ENCODE data around the gene TERT.
"Not testable (repeated sequence)": the region's sequence is repeated elsewhere in the genome, so short reads cannot be mapped to it uniquely, and the experiment has no call there.

Gene TERT

DNA sequence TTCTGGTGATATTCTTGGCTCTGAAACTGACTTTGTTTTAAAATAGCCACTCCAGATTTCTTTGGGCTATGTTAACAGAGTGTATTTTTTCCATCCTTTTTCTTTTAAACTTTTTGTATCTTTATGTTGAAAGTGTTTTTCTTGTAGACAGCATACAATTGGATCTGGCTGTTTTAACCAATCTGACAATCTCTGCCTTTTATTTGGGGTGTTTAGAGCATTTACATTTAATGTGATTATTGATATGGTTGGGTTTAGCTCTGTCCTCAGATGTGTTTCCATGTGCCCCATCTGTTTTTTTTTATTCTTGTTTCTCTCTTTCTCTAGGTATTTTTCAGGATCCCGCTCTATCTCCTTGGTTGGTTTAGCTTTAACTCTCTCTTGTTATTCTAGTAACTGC, 59.0 kb downstream of the TERT start:
- Histone ChIP-seq H3K4me3 (ENCODE audit: low read depth in 1 of 2, low read length in 2 of 2) (no peak overlapping the region), H3K36me3 (ENCODE audit: insufficient read depth, low read length) (no peaks in the 10 kb centered on the region), H3K9me3 (ENCODE audit: low read length) (no peaks in the 10 kb centered on the region), H3K9ac (ENCODE audit: low read length) (no peak overlapping the region), H3K27ac (ENCODE audit: low read depth, low read length) (no peak overlapping the region), H3K27me3 (ENCODE audit: control insufficient read depth in 1 of 2, insufficient read depth in 2 of 2, low read length in 2 of 2) (peaks cover 0 to 7% of the 10 kb centered on the region in 2 donors), H3K4me1 (ENCODE audit: insufficient read depth, low read length) (no peaks in the 10 kb centered on the region)

DNA sequence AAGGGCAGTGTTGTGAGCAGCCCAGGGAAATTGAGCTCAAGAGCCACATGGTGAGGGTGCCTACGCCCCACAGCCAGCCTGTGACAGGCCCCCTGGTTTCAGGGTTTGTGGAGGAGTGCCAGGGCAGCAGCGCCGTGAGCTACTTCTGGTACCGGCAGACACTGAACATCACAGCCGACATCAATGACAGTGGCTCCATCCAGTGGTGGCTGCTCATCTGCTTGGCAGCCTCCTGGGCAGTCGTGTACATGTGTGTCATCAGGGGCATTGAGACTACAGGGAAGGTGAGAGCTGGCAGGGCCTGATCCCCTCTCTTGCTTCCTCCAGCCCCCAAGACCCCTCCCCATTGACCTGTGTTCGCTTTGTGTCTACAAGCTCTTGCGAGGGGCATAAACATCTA, 59.5 kb downstream of the TERT start:
- no peak overlapping the region for H3K4me3 ChIP-seq (ENCODE audit: low read depth in 1 of 2, low read length in 2 of 2)
- H3K9me3 ChIP-seq (ENCODE audit: low read length): no peaks in the 10 kb centered on the region
- H3K27ac ChIP-seq (ENCODE audit: low read depth, low read length): no peak overlapping the region
- H3K9ac ChIP-seq (ENCODE audit: low read length): no peak overlapping the region
- no peaks in the 10 kb centered on the region for H3K36me3 ChIP-seq (ENCODE audit: insufficient read depth, low read length)
- H3K4me1 ChIP-seq (ENCODE audit: insufficient read depth, low read length): no peaks in the 10 kb centered on the region
- H3K27me3 ChIP-seq (ENCODE audit: control insufficient read depth in 1 of 2, insufficient read depth in 2 of 2, low read length in 2 of 2): peaks cover 0 to 7% of the 10 kb centered on the region in 2 donors

DNA sequence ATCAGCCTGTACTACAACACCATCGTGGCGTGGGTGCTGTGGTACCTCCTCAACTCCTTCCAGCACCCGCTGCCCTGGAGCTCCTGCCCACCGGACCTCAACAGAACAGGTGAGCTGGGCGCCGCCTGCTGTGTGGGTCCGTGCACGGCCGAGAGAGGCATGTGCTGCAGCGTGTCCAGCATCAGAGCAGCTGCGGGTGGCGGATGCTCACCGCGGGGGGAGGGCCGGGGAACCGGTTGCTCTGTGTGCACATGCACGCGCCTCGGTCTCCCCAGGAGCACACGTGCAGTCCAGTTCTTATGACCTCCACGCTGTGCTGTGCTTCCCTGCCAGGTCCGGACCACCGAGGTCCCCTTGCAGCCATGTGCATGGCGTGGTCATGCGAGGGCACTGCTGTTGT, 62.1 kb downstream of the TERT start:
- no peak overlapping the region for H3K27ac ChIP-seq (ENCODE audit: low read depth, low read length)
- H3K4me3 ChIP-seq (ENCODE audit: low read depth in 1 of 2, low read length in 2 of 2): no peak overlapping the region
- peaks cover 0 to 24% of the 10 kb centered on the region in 2 donors for H3K27me3 ChIP-seq (ENCODE audit: control insufficient read depth in 1 of 2, insufficient read depth in 2 of 2, low read length in 2 of 2)
- H3K4me1 ChIP-seq (ENCODE audit: insufficient read depth, low read length): no peaks in the 10 kb centered on the region
- H3K36me3 ChIP-seq (ENCODE audit: insufficient read depth, low read length): no peaks in the 10 kb centered on the region
- no peak overlapping the region for H3K9ac ChIP-seq (ENCODE audit: low read length)
- no peaks in the 10 kb centered on the region for H3K9me3 ChIP-seq (ENCODE audit: low read length)

DNA sequence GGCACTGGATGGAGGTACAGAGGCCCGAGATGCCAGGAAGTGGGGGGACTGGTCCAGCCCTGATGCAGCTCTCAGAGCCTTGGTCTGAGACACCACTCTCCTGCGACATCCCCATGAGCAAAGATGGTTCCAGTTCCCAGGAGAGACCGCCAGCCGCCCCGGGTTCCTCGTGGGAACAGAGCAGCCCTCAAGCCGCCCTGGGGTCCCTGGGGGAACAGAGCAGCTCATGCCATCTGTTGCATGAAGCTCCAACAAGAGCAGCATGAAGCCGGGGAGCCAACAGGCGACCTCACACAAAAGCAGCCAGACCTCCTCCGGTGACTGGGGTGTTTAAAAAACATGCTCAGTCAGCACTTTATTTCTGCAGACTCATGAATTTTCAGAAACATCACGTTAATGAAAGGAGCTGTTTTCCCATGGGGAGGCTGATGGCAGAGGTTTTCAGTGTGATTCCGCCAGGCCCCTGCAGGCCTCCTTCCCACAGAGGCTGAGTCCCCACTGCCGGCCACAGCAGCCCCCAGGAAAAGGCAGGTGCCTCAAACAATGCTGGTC, 63.4 kb downstream of the TERT start:
- H3K27ac ChIP-seq (ENCODE audit: low read depth, low read length): no peak overlapping the region
- H3K9me3 ChIP-seq (ENCODE audit: low read length): no peaks in the 10 kb centered on the region
- no peak overlapping the region for H3K4me3 ChIP-seq (ENCODE audit: low read depth in 1 of 2, low read length in 2 of 2)
- H3K36me3 ChIP-seq (ENCODE audit: insufficient read depth, low read length): no peaks in the 10 kb centered on the region
- H3K4me1 ChIP-seq (ENCODE audit: insufficient read depth, low read length): no peaks in the 10 kb centered on the region
- no peak overlapping the region for H3K9ac ChIP-seq (ENCODE audit: low read length)
- peaks cover 0 to 26% of the 10 kb centered on the region in 2 donors for H3K27me3 ChIP-seq (ENCODE audit: control insufficient read depth in 1 of 2, insufficient read depth in 2 of 2, low read length in 2 of 2)

DNA sequence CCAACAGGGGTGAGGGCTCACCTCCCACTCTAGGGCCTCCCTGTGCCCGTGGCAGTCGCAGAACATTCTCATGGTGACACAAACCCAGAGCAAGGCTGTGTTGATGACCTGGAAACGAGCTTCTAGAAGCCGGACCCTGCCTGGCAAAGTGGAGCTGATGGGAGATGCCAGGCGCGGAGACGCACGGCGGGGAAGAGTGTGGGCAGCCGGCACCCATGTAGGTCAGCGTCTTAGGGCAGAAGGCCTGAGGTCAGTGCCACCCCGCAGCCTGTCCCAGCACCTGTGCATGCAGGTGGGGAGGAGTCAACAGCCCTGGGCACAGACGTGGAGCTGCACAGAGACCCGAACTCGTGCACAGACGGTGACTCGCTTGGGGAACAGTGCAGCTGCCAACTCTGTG, 64.3 kb downstream of the TERT start:
- H3K27ac ChIP-seq (ENCODE audit: low read depth, low read length): no peak overlapping the region
- H3K36me3 ChIP-seq (ENCODE audit: insufficient read depth, low read length): no peaks in the 10 kb centered on the region

DNA sequence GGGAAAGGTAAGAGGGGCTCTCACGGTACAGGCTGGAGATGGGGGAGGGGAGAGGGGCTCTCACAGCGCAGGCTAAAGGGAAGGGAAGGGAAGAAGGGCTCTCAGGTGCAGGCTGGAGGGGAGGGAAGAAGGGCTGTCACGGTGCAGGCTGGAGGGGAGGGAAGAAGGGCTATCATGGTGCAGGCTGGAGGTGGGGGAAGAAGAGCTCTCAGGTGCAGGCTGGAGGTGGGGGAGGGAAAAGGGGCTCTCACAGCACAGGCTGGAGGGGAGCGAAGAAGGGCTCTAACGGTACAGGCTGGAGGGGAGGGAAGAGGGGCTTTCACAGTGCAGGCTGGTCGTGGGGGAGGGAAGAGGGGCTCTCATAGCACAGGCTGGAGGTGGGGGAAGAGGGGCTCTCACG, 65.0 kb downstream of the TERT start:
- Histone ChIP-seq H3K27ac (ENCODE audit: low read depth, low read length) (no peak overlapping the region), H3K9ac (ENCODE audit: low read length) (no peak overlapping the region), H3K36me3 (ENCODE audit: insufficient read depth, low read length) (no peaks in the 10 kb centered on the region), H3K27me3 (ENCODE audit: control insufficient read depth in 1 of 2, insufficient read depth in 2 of 2, low read length in 2 of 2) (peaks cover 0 to 28% of the 10 kb centered on the region in 2 donors), H3K4me1 (ENCODE audit: insufficient read depth, low read length) (no peaks in the 10 kb centered on the region), H3K4me3 (ENCODE audit: low read depth in 1 of 2, low read length in 2 of 2) (no peak overlapping the region), H3K9me3 (ENCODE audit: low read length) (no peaks in the 10 kb centered on the region)

More for the DNA sequence above, 64.3 kb downstream of the TERT start:
- no peaks in the 10 kb centered on the region for H3K4me1 ChIP-seq (ENCODE audit: insufficient read depth, low read length)
- H3K4me3 ChIP-seq (ENCODE audit: low read depth in 1 of 2, low read length in 2 of 2): no peak overlapping the region
- no peak overlapping the region for H3K9ac ChIP-seq (ENCODE audit: low read length)
- H3K9me3 ChIP-seq (ENCODE audit: low read length): no peaks in the 10 kb centered on the region
- H3K27me3 ChIP-seq (ENCODE audit: control insufficient read depth in 1 of 2, insufficient read depth in 2 of 2, low read length in 2 of 2): peaks cover 0 to 28% of the 10 kb centered on the region in 2 donors

DNA sequence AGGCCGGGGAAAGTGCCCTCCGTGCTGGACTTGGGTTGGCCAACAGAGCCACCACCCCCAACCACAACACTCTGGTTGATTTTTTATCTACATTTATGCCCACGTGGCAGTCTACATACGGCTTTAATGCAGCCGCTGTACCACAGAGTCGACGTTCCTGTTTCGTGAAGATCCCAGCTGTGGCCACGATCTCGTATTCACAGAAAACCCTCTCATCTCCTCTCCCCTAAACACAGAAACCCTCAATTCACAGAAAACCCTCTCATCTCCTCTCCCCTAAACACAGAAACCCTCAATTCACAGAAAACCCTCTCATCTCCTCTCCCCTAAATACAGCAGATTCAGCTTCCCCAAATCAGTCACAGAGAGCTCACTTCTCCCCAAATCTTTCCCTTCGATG, 65.8 kb downstream of the TERT start:
- peaks cover 0 to 28% of the 10 kb centered on the region in 2 donors for H3K27me3 ChIP-seq (ENCODE audit: control insufficient read depth in 1 of 2, insufficient read depth in 2 of 2, low read length in 2 of 2)
- H3K27ac ChIP-seq (ENCODE audit: low read depth, low read length); H3K4me3 ChIP-seq (ENCODE audit: low read depth in 1 of 2, low read length in 2 of 2); H3K4me1 ChIP-seq (ENCODE audit: insufficient read depth, low read length); H3K9me3 ChIP-seq (ENCODE audit: low read length); H3K9ac ChIP-seq (ENCODE audit: low read length); H3K36me3 ChIP-seq (ENCODE audit: insufficient read depth, low read length): not testable (repeated sequence)

DNA sequence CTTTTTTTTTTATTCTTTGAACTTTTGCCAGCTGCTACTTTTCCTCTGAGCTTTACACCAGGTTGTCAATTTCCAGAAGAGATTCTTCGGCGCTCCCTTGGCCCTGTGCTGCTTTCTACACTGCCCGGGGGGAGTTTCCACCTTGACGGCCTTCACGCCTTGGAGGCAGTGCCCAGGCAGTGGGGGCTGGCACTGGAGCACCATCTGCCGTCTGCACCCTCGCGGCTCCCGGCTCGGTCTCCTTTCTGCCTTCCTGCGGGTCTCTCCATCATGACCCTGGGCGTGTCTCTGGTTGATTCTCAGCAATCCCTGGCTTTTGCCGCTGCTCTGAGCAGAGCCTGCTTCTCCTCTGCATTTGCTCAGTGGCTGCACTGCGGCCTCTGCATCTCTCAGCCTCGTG, 66.7 kb downstream of the TERT start:
- Histone ChIP-seq H3K4me3 (ENCODE audit: low read depth in 1 of 2, low read length in 2 of 2) (no peak overlapping the region), H3K27ac (ENCODE audit: low read depth, low read length) (no peak overlapping the region), H3K27me3 (ENCODE audit: control insufficient read depth in 1 of 2, insufficient read depth in 2 of 2, low read length in 2 of 2) (peaks cover 0 to 28% of the 10 kb centered on the region in 2 donors), H3K36me3 (ENCODE audit: insufficient read depth, low read length) (no peaks in the 10 kb centered on the region), H3K9me3 (ENCODE audit: low read length) (no peaks in the 10 kb centered on the region), H3K4me1 (ENCODE audit: insufficient read depth, low read length) (no peaks in the 10 kb centered on the region), H3K9ac (ENCODE audit: low read length) (no peak overlapping the region)

DNA sequence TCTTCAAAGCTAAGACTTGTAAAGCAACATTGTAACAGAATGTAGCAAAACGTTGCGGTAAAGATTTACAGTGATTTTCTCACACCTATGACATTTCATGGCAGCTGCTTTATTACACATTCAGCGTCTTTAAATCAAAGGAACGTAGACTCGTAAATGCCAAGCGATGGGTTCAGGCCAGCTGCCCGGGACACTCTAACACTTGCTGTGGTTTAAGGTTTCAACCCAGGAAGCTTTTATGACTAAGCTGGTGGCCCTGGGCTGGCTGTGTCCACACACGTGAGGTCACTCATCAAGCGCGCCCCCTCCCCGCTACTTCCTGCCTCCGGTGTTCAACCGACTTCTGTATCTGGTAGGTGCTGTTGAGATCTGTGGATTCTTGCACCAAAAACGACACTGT, 67.2 kb downstream of the TERT start:
- peaks cover 0 to 28% of the 10 kb centered on the region in 2 donors for H3K27me3 ChIP-seq (ENCODE audit: control insufficient read depth in 1 of 2, insufficient read depth in 2 of 2, low read length in 2 of 2)
- no peak overlapping the region for H3K27ac ChIP-seq (ENCODE audit: low read depth, low read length)
- no peak overlapping the region for H3K9ac ChIP-seq (ENCODE audit: low read length)
- no peaks in the 10 kb centered on the region for H3K4me1 ChIP-seq (ENCODE audit: insufficient read depth, low read length)
- H3K9me3 ChIP-seq (ENCODE audit: low read length): no peaks in the 10 kb centered on the region
- no peaks in the 10 kb centered on the region for H3K36me3 ChIP-seq (ENCODE audit: insufficient read depth, low read length)
- H3K4me3 ChIP-seq (ENCODE audit: low read depth in 1 of 2, low read length in 2 of 2): no peak overlapping the region

DNA sequence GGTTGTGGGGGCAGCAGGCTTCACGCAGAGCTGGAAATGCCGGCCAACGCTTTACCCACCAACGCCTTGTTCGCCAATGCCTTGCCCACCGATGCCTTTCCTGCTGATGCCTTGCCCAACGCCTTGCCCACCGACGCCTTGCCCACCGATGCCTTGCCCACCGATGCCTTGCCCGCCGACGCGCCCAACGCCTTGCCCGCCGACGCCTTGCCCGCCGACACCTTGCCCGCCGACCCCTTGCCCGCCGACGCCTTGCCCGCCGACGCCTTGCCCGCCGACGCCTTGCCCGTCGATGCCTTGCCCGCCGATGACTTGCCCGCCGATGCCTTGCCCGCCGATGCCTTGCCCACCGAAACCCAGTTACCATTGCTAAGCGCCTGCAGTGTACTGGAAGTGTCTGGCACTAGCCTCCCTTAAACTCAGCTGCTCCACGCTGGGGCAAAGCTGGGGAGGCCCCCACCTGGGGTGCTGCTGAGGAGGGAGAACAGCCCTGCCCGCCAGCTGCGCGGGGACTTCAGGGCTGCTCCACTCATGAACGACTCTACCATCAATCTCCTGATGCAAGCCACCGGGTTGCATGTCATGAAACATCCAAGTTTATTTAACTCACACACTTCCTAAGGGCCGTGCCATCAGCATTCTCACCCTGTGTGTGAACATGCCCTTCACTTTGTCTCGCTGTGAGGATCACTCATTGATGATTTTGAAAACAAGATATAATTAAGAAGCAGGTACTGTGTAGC, 67.9 kb downstream of the TERT start:
- H3K4me1 ChIP-seq (ENCODE audit: insufficient read depth, low read length): no peaks in the 10 kb centered on the region
- no peak overlapping the region for H3K27ac ChIP-seq (ENCODE audit: low read depth, low read length)
- no peaks in the 10 kb centered on the region for H3K36me3 ChIP-seq (ENCODE audit: insufficient read depth, low read length)
- no peaks in the 10 kb centered on the region for H3K9me3 ChIP-seq (ENCODE audit: low read length)
- peaks cover 0 to 28% of the 10 kb centered on the region in 2 donors for H3K27me3 ChIP-seq (ENCODE audit: control insufficient read depth in 1 of 2, insufficient read depth in 2 of 2, low read length in 2 of 2)
- no peak overlapping the region for H3K9ac ChIP-seq (ENCODE audit: low read length)
- no peak overlapping the region for H3K4me3 ChIP-seq (ENCODE audit: low read depth in 1 of 2, low read length in 2 of 2)

DNA sequence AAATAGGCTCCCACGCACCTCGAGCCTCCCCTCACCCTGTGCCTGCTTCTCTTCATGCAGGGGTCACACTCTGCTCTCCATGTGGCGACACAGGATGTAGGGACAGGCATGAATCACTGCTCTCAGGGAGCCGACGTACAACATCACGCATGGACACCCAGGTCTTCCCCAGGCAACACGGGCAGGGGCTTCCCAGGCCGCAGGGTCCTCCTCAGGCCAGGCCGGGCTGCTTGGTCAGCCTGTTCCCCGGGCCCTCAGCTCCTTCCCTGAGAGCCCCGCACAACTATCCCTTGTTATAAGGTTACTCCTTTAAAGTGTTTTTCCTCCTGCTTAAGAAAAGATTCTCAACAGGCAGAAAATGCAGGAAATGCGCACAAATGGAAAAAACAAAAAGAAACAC, 68.6 kb downstream of the TERT start:
- Histone ChIP-seq H3K36me3 (ENCODE audit: insufficient read depth, low read length) (no peaks in the 10 kb centered on the region), H3K4me3 (ENCODE audit: low read depth in 1 of 2, low read length in 2 of 2) (no peak overlapping the region), H3K4me1 (ENCODE audit: insufficient read depth, low read length) (no peaks in the 10 kb centered on the region), H3K27ac (ENCODE audit: low read depth, low read length) (no peak overlapping the region), H3K9me3 (ENCODE audit: low read length) (no peaks in the 10 kb centered on the region), H3K27me3 (ENCODE audit: control insufficient read depth in 1 of 2, insufficient read depth in 2 of 2, low read length in 2 of 2) (peaks cover 0 to 25% of the 10 kb centered on the region in 2 donors), H3K9ac (ENCODE audit: low read length) (no peak overlapping the region)

DNA sequence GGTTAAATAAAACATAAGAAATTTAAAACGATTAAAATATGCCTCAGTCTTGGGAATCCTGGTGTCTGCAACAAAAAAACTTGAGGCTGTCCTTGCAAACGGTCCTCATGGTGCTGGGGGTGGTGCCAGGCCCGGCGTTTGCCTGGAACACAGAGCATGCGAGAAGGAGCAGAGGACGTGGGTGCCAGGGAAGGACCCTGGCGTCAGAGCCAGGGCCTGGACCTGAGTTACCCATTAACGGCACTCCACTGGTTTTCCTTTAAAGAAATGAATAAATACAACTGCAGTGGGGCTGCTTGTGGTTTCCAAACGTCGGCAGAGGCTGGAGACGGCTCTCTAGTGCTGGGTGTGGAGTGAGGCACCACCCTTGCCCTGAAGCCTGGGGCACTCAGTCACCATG, 69.8 kb downstream of the TERT start, which contains the start of gene SLC6A18:
Gene SLC6A18, plus strand, starts transcription at position 301 of the 400 bp plus-strand sequence. Its CDS starts 97 bp downstream, at position 398.
- H3K4me3 ChIP-seq (ENCODE audit: low read depth in 1 of 2, low read length in 2 of 2): no peak within 1 kb of the TSS
- no peak within 1 kb of the TSS for H3K27ac ChIP-seq (ENCODE audit: low read depth, low read length)
- H3K9me3 ChIP-seq (ENCODE audit: low read length): no peaks in the 10 kb centered on the region
- no peaks in the 10 kb centered on the region for H3K4me1 ChIP-seq (ENCODE audit: insufficient read depth, low read length)
- no peaks in the 10 kb centered on the region for H3K36me3 ChIP-seq (ENCODE audit: insufficient read depth, low read length)
- peaks cover 0 to 19% of the 10 kb centered on the region in 2 donors for H3K27me3 ChIP-seq (ENCODE audit: control insufficient read depth in 1 of 2, insufficient read depth in 2 of 2, low read length in 2 of 2)
- no peak within 1 kb of the TSS for H3K9ac ChIP-seq (ENCODE audit: low read length)

Measured in muscle layer of colon (tissue), 2 donors.